ENCODE results near the gene GLYATL2.

The GLYATL2 gene

GRCh38 chr11:58796333-58796732 lies 48.2 kb downstream of the GLYATL2 start:
- no peak for DNase-seq

DNA sequence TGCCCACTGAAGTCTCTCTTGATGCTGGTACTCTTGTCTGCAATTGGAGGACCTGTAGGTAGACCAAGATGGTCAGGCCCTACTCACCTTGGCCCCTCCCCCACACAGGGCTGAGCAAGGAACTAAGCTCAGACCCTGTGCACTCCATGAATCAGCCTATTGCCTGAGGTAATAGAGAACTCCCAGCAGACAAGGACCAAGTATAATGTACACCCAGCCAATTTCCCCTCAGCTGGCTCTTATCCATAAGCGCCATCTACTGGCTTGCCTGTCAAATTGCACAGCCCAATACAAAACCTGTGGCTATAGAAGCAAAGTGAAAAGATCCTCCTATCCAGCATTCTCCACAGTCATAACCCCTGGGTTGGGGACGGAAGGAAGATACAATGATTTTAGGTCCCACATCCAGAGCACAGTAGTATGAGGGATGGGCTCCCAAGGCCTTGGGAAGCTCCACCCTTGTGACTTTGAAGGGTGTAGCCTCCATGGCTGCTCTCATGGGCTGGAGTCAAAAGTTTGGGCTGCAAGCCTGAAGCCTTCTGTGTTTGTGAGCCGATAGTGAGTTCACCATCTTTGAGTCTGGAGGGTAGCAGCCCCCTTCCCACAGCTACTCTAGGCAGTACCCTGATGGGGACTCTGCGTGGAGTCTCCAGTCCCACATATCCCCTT lies 56.0 kb downstream of the GLYATL2 start:
- peak; percentile 34 for DNase-seq

GRCh38 chr11:58787903-58788302 lies 56.6 kb downstream of the GLYATL2 start:
- DNase-seq, result no peak

DNA sequence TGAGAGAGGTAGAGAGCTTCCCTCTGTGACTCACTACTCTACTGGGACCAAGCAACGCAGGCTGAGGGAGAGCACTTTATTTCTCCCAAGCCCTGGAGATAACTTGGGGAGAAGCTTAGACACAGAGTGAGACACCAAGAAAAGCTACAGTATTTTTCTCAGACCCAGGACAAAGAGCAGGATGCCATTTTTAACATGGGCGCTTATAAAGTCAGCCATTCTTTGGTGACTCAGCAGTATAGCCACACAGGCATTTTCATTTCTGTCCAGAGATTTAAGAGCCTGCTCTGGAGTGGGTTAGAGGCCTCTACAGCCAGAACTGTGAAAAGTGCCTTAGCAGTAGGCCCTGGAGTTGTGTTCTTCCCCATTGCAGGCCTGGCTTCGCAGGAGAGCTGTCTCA lies 57.8 kb downstream of the GLYATL2 start:
- DNase-seq, result no peak

DNA sequence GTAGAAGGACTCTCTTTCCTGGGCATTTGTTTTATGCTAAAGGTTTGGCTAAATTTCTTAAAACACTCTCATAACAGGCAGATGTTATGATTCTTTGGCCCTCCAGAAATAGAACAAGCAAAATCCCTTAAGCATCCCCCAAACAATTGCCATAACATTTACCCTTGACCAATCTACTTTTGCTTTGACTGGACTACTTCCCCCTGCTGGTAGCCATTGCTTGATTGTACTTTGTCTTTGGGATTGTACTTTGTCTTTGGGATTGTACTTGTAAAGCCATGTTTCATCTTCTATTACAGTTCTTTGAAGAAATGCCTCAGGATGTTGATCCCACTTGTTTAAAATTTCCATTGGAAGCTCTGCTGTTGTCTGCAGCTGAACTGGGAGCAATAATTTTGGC lies 59.5 kb downstream of the GLYATL2 start:
- no peak for DNase-seq
